G401 (cell line): ENCODE measurements around the gene POLR1D. TPM values are rescaled to one million over a fixed set of nuclear protein-coding genes. Genes with fewer than 3 reads are reported as not detected.

Experiments
- DNase-seq: peaks from one replicate; pipeline ENCODE4 v3.0.0-alpha.2; 2015; ENCODE audit warnings: low spot score
- in situ Hi-C: cut with HindIII; loops from 2 replicates; pipeline ENCODE4 v1.10.0; 2016; ENCODE audit warnings: low sequenced_read_pairs, mixed read lengths
- total RNA-seq: library from RNA; depleted of rRNA; stranded (reverse); fragments of >200 nt; shearing (Covaris generic); gene quantifications from 2 replicates; pipeline ENCODE4 v1.2.3, GENCODE V29; 2014; rRNA removed

POLR1D gene
- 179 and 188 TPM in 2 replicates for total RNA-seq

- DNase-seq, result peak; percentile 88
- in situ Hi-C loops, result no loop called here
Measured at GRCh38 chr13:27621366-27622101, at the start of gene POLR1D. TSS of gene POLR1D (plus strand) at chr13:27621892. CDS start at chr13:27621984, 92 bp downstream.

GRCh38 chr13:27572234-27572901 is 49.3 kb upstream of the POLR1D start:
- in situ Hi-C loops, result no loop called here
- DNase-seq, result no peak

- DNase-seq, result no peak
Measured at GRCh38 chr13:27573265-27573664, 48.4 kb upstream of the POLR1D start.

GRCh38 chr13:27574661-27575060 is 47.0 kb upstream of the POLR1D start:
- no peak for DNase-seq
- in situ Hi-C loops, result no loop called here

More at GRCh38 chr13:27573265-27573664, 48.4 kb upstream of the POLR1D start:
- in situ Hi-C loops, result no loop called here

- DNase-seq, result no peak
- in situ Hi-C loops, result no loop called here
Measured at GRCh38 chr13:27578121-27579030, 43.3 kb upstream of the POLR1D start.

- in situ Hi-C loops, result no loop called here
- DNase-seq, result no peak
Measured at GRCh38 chr13:27583645-27584044, 38.0 kb upstream of the POLR1D start.

GRCh38 chr13:27587095-27587746 is 34.5 kb upstream of the POLR1D start:
- in situ Hi-C loops, result no loop called here
- no peak for DNase-seq

- DNase-seq, result no peak
- in situ Hi-C loops, result no loop called here
Measured at GRCh38 chr13:27588405-27588804, 33.3 kb upstream of the POLR1D start.

- in situ Hi-C loops, result no loop called here
Measured at GRCh38 chr13:27592865-27593264, 28.8 kb upstream of the POLR1D start.

GRCh38 chr13:27593267-27593666 is 28.4 kb upstream of the POLR1D start:
- in situ Hi-C loops, result no loop called here
- DNase-seq, result no peak

More at GRCh38 chr13:27592865-27593264, 28.8 kb upstream of the POLR1D start:
- no peak for DNase-seq

GRCh38 chr13:27595055-27595811 is 26.5 kb upstream of the POLR1D start:
- DNase-seq, result no peak

GRCh38 chr13:27599096-27599495 is 22.6 kb upstream of the POLR1D start:
- DNase-seq, result no peak
- in situ Hi-C loops, result no loop called here

More at GRCh38 chr13:27595055-27595811, 26.5 kb upstream of the POLR1D start:
- in situ Hi-C loops, result no loop called here

- DNase-seq, result no peak
- in situ Hi-C loops, result no loop called here
Measured at GRCh38 chr13:27599845-27600553, 21.7 kb upstream of the POLR1D start.

- DNase-seq, result no peak
- in situ Hi-C loops, result no loop called here
Measured at GRCh38 chr13:27600711-27601110, 21.0 kb upstream of the POLR1D start.

GRCh38 chr13:27601208-27601607 is 20.5 kb upstream of the POLR1D start:
- DNase-seq, result no peak
- in situ Hi-C loops, result no loop called here

- DNase-seq, result no peak
- in situ Hi-C loops, result no loop called here
Measured at GRCh38 chr13:27601803-27602202, 19.9 kb upstream of the POLR1D start.

- in situ Hi-C loops, result no loop called here
Measured at GRCh38 chr13:27605099-27605498, 16.6 kb upstream of the POLR1D start.

More at GRCh38 chr13:27605099-27605498, 16.6 kb upstream of the POLR1D start:
- no peak for DNase-seq
